GM10266 (cell line): Measurements from ENCODE around the gene ZCCHC8.
"Not testable (repeated sequence)": the region's sequence is repeated elsewhere in the genome, so short reads cannot be mapped to it uniquely, and the experiment has no call there.

ENCODE experiments used
- DNase-seq: peaks from one replicate; pipeline ENCODE4 v3.0.0; 2012; ENCODE audit errors: extremely low spot score
- CTCF ChIP-seq: IDR thresholded peaks from 2 replicates; pipeline ENCODE4 v1.5.1; 2012; ENCODE audit warnings: mild to moderate bottlenecking, low read depth; ENCODE audit not compliant: control insufficient read depth, insufficient read depth; ENCODE audit errors: missing control alignments

ZCCHC8 gene

GRCh38 chr12:122454250-122454721 is 46.4 kb downstream of the ZCCHC8 start:
- no peak for DNase-seq
- TF ChIP-seq CTCF = no peak

- no peak for TF ChIP-seq CTCF
- no peak for DNase-seq
Observed at GRCh38 chr12:122452701-122453285, 47.9 kb downstream of the ZCCHC8 start.

GRCh38 chr12:122449317-122449716 is 51.4 kb downstream of the ZCCHC8 start:
- no peak for TF ChIP-seq CTCF

GRCh38 chr12:122447825-122448224 is 52.9 kb downstream of the ZCCHC8 start:
- DNase-seq = not testable (repeated sequence)

More at GRCh38 chr12:122449317-122449716, 51.4 kb downstream of the ZCCHC8 start:
- no peak for DNase-seq

- not testable (repeated sequence) for DNase-seq
Observed at GRCh38 chr12:122446390-122446789, 54.3 kb downstream of the ZCCHC8 start.

- DNase-seq = not testable (repeated sequence)
Observed at GRCh38 chr12:122444071-122444470, 56.7 kb downstream of the ZCCHC8 start.

GRCh38 chr12:122438822-122439221 is 61.9 kb downstream of the ZCCHC8 start:
- not testable (repeated sequence) for DNase-seq

- no peak for DNase-seq
- TF ChIP-seq CTCF = no peak
Observed at GRCh38 chr12:122437656-122438121, 63.0 kb downstream of the ZCCHC8 start.

GRCh38 chr12:122435186-122435585 is 65.5 kb downstream of the ZCCHC8 start:
- no peak for DNase-seq
- no peak for TF ChIP-seq CTCF

- DNase-seq = not testable (repeated sequence)
Observed at GRCh38 chr12:122429043-122429442, 71.7 kb downstream of the ZCCHC8 start.
